HEK293 (cell line): ENCODE measurements around the gene TPSD1.
"Not testable (repeated sequence)": the region's sequence is repeated elsewhere in the genome, so short reads cannot be mapped to it uniquely, and the experiment has no call there.

Source experiments
- CTCF ChIA-PET: fragments of 350-600 bp; formaldehyde crosslinking; extraction: SDS; loops from one replicate; lab custom pipeline; 2021; ENCODE audit warnings: antibody characterized with exemption; lab: Yijun Ruan, JAX
- POLR2A ChIA-PET: fragments of 300-600 bp; formaldehyde crosslinking; extraction: SDS; loops from one replicate; lab custom pipeline; 2020; ENCODE audit warnings: antibody characterized with exemption, inconsistent platforms; lab: Yijun Ruan, JAX
- H3K27ac ChIP-seq: fragments of 200-500 bp; sonication (Bioruptor generic); 2 replicates; pipeline ENCODE4 v1.5.1; 2014; ENCODE audit warnings: low read depth, low read length, control low read depth, inconsistent platforms; ENCODE audit errors: extremely low read depth
- H3K36me3 ChIP-seq, 2 experiments: fragments of 200-500 bp in 1 of 2; sonication (Bioruptor generic) in 1 of 2; 1 replicate in 1 of 2; 2 replicates in 1 of 2; pipeline ENCODE4 v1.5.1; 2014 to 2017; ENCODE audit warnings: inconsistent platforms in 2 of 2, low read length in 2 of 2; ENCODE audit not compliant: control insufficient read depth in 2 of 2, insufficient read depth in 1 of 2
- H3K4me1 ChIP-seq: fragments of 200-500 bp; sonication (Bioruptor generic); 2 replicates; pipeline ENCODE4 v1.5.1; 2014; ENCODE audit warnings: mild to moderate bottlenecking, low read length, inconsistent platforms; ENCODE audit not compliant: control insufficient read depth, insufficient read depth
- H3K4me3 ChIP-seq: 2 replicates; pipeline ENCODE4 v1.5.1; 2011; ENCODE audit warnings: low read depth, mild to moderate bottlenecking, control low read depth, low read length, moderate library complexity
- H3K9me3 ChIP-seq: fragments of 200-500 bp; sonication (Bioruptor generic); 2 replicates; pipeline ENCODE4 v1.5.1; 2014; ENCODE audit warnings: low read depth, low read length, inconsistent platforms; ENCODE audit not compliant: control insufficient read depth, insufficient read depth
- GLIS1 ChIP-seq: fragments of 450-650 bp; formaldehyde crosslinking; IDR thresholded peaks from 2 replicates; pipeline ENCODE4 v1.5.1; 2016; ENCODE audit warnings: missing biosample characterization, missing genetic modification characterization
- KLF1 ChIP-seq: fragments of 450-650 bp; formaldehyde crosslinking; IDR thresholded peaks from 2 replicates; pipeline ENCODE4 v1.5.1; 2016; ENCODE audit warnings: missing biosample characterization, missing genetic modification characterization
- KLF10 ChIP-seq: fragments of 450-650 bp; IDR thresholded peaks from 2 replicates; pipeline ENCODE4 v1.5.1; 2018; ENCODE audit warnings: missing biosample characterization, mild to moderate bottlenecking, missing genetic modification characterization
- KLF16 ChIP-seq: fragments of 450-650 bp; formaldehyde crosslinking; IDR thresholded peaks from 2 replicates; pipeline ENCODE4 v1.5.1; 2017; ENCODE audit warnings: missing biosample characterization, missing genetic modification characterization
- MYNN ChIP-seq: fragments of 450-650 bp; formaldehyde crosslinking; IDR thresholded peaks from 2 replicates; pipeline ENCODE4 v1.5.1; 2016; ENCODE audit warnings: missing biosample characterization, missing genetic modification characterization, borderline replicate concordance
- SALL2 ChIP-seq: fragments of 450-650 bp; formaldehyde crosslinking; IDR thresholded peaks from 2 replicates; pipeline ENCODE4 v1.5.0; 2017; ENCODE audit warnings: missing biosample characterization, mild to moderate bottlenecking, missing genetic modification characterization, borderline replicate concordance
- YY2 ChIP-seq: fragments of 450-650 bp; formaldehyde crosslinking; IDR thresholded peaks from 2 replicates; pipeline ENCODE4 v1.5.1; 2016; ENCODE audit warnings: missing biosample characterization, missing genetic modification characterization
- ZBTB17 ChIP-seq: fragments of 450-650 bp; formaldehyde crosslinking; IDR thresholded peaks from 2 replicates; pipeline ENCODE4 v1.5.1; 2016; ENCODE audit warnings: missing biosample characterization, missing genetic modification characterization
- ZIC2 ChIP-seq: fragments of 450-650 bp; formaldehyde crosslinking; IDR thresholded peaks from 2 replicates; pipeline ENCODE4 v1.5.1; 2016; ENCODE audit warnings: missing biosample characterization, missing genetic modification characterization
- ZNF10 ChIP-seq: fragments of 450-650 bp; formaldehyde crosslinking; IDR thresholded peaks from 2 replicates; pipeline ENCODE4 v1.5.1; 2017; ENCODE audit warnings: missing biosample characterization, missing genetic modification characterization
- ZNF121 ChIP-seq: fragments of 450-650 bp; formaldehyde crosslinking; IDR thresholded peaks from 2 replicates; pipeline ENCODE4 v1.5.1; 2016; ENCODE audit warnings: missing biosample characterization, missing genetic modification characterization
- ZNF214 ChIP-seq: fragments of 450-650 bp; formaldehyde crosslinking; IDR thresholded peaks from 2 replicates; pipeline ENCODE4 v1.5.1; 2017; ENCODE audit warnings: missing biosample characterization, mild to moderate bottlenecking, missing genetic modification characterization, borderline replicate concordance
- ZNF221 ChIP-seq: fragments of 450-650 bp; formaldehyde crosslinking; IDR thresholded peaks from 2 replicates; pipeline ENCODE4 v1.5.1; 2017; ENCODE audit warnings: missing biosample characterization, missing genetic modification characterization, borderline replicate concordance
- ZNF266 ChIP-seq: fragments of 450-650 bp; formaldehyde crosslinking; IDR thresholded peaks from 2 replicates; pipeline ENCODE4 v1.5.1; 2016; ENCODE audit warnings: missing biosample characterization, missing genetic modification characterization, low read depth
- ZNF311 ChIP-seq: fragments of 450-650 bp; formaldehyde crosslinking; IDR thresholded peaks from 2 replicates; pipeline ENCODE4 v1.5.1; 2017; ENCODE audit warnings: missing biosample characterization, missing genetic modification characterization, borderline replicate concordance
- ZNF341 ChIP-seq: fragments of 450-650 bp; formaldehyde crosslinking; IDR thresholded peaks from 2 replicates; pipeline ENCODE4; 2016; ENCODE audit warnings: low read depth, missing biosample characterization, missing genetic modification characterization
- ZNF350 ChIP-seq: fragments of 450-650 bp; formaldehyde crosslinking; IDR thresholded peaks from 2 replicates; pipeline ENCODE4 v1.5.0; 2017; ENCODE audit warnings: missing biosample characterization, mild to moderate bottlenecking, missing genetic modification characterization
- ZNF416 ChIP-seq: fragments of 450-650 bp; formaldehyde crosslinking; IDR thresholded peaks from 2 replicates; pipeline ENCODE4 v1.5.1; 2016; ENCODE audit warnings: missing biosample characterization, missing genetic modification characterization
- ZNF473 ChIP-seq: fragments of 450-650 bp; formaldehyde crosslinking; IDR thresholded peaks from 2 replicates; pipeline ENCODE4 v1.5.1; 2017; ENCODE audit warnings: missing biosample characterization, missing genetic modification characterization
- ZNF501 ChIP-seq: fragments of 450-650 bp; formaldehyde crosslinking; IDR thresholded peaks from 2 replicates; pipeline ENCODE4 v1.5.1; 2016; ENCODE audit warnings: missing biosample characterization, missing genetic modification characterization
- ZNF596 ChIP-seq: fragments of 450-650 bp; IDR thresholded peaks from 2 replicates; pipeline ENCODE4 v1.5.0; 2018; ENCODE audit warnings: missing biosample characterization, mild to moderate bottlenecking, missing genetic modification characterization, moderate library complexity
- ZNF670 ChIP-seq: fragments of 450-650 bp; formaldehyde crosslinking; IDR thresholded peaks from 2 replicates; pipeline ENCODE4 v1.5.1; 2016; ENCODE audit warnings: missing biosample characterization, missing genetic modification characterization, low read depth
- ZSCAN23 ChIP-seq: fragments of 450-650 bp; formaldehyde crosslinking; IDR thresholded peaks from 2 replicates; pipeline ENCODE4 v1.5.1; 2016; ENCODE audit warnings: missing biosample characterization, missing genetic modification characterization
- TF ChIP-seq, protein P1 (sequence below): fragments of 450-650 bp; IDR thresholded peaks from 2 replicates; pipeline ENCODE4 v1.5.1; 2018; ENCODE audit warnings: missing biosample characterization, missing genetic modification characterization
- TF ChIP-seq, protein P2 (sequence below): fragments of 450-650 bp; formaldehyde crosslinking; IDR thresholded peaks from 2 replicates; pipeline ENCODE4 v1.5.1; 2016; ENCODE audit warnings: missing biosample characterization, missing genetic modification characterization
- TF ChIP-seq, protein P3 (sequence below): fragments of 450-650 bp; formaldehyde crosslinking; IDR thresholded peaks from 2 replicates; pipeline ENCODE4 v1.5.1; 2016; ENCODE audit warnings: missing biosample characterization, missing genetic modification characterization
- TF ChIP-seq, protein P4 (sequence below): fragments of 450-650 bp; formaldehyde crosslinking; IDR thresholded peaks from 2 replicates; pipeline ENCODE4 v1.5.1; 2017; ENCODE audit warnings: missing biosample characterization, missing genetic modification characterization

TPSD1 gene

DNA sequence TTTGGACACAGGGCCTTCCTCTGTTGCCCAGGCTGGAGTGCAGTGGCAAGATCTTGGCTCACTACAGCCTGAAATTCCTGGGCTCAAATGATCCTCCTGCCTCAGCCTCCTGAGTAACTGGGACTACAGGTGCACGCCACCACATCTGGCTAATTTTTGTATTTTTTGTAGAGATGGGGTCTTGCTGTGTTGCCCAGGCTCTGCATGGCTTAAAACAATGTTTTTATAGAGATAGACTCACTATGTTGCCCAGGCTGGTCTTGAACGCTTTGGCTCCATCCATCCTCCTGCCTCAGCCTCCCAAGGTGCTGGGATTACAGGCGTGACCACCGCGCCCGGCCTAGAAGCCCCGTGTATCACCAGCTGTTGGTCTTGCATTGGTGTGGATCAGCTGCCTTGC lies 13.5 kb downstream of the TPSD1 start:
- H3K27ac ChIP-seq, POLR2A ChIA-PET, H3K36me3 ChIP-seq, H3K9me3 ChIP-seq, H3K4me3 ChIP-seq, CTCF ChIA-PET: not testable (repeated sequence)
- TF ChIP-seq ZNF121 (tag by site-specific recombination) = peak; percentile 97
- peaks cover 12% of the 10 kb centered on the region for H3K4me1 ChIP-seq

DNA sequence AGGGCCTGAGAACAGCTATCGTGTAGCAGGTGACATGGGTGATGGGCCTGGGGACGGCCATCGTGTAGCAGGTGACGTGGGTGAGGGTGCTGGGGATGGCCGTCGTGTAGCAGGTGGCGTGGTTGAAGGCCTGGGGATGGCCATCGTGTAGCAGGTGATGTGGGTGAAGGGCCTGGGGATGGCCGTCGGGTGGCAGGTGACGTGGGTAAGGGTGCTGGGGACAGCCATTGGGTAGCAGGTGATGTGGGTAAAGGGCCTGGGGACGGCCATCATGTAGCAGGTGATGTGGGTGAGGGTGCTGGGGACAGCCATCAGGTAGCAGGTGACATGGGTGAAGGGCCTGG lies 15.5 kb downstream of the TPSD1 start:
- no peaks in the 10 kb centered on the region for H3K36me3 ChIP-seq
- no peak for TF ChIP-seq ZNF341
- TF ChIP-seq ZNF311 = no peak
- TF ChIP-seq ZNF596 (tag by site-specific recombination) = no peak
- TF ChIP-seq ZNF501 (tag by site-specific recombination) = no peak
- peak; percentile 49 for TF ChIP-seq YY2 (tag by site-specific recombination)
- peak; percentile 100 for TF ChIP-seq ZNF10 (tag by site-specific recombination)
- TF ChIP-seq ZNF670 = no peak
- TF ChIP-seq, protein P1, sequence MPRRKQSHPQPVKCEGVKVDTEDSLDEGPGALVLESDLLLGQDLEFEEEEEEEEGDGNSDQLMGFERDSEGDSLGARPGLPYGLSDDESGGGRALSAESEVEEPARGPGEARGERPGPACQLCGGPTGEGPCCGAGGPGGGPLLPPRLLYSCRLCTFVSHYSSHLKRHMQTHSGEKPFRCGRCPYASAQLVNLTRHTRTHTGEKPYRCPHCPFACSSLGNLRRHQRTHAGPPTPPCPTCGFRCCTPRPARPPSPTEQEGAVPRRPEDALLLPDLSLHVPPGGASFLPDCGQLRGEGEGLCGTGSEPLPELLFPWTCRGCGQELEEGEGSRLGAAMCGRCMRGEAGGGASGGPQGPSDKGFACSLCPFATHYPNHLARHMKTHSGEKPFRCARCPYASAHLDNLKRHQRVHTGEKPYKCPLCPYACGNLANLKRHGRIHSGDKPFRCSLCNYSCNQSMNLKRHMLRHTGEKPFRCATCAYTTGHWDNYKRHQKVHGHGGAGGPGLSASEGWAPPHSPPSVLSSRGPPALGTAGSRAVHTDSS (tag by site-specific recombination) = no peak
- no peak for TF ChIP-seq ZNF266 (tag by site-specific recombination)
- TF ChIP-seq, all 188 proteins: peak for 2
- peaks cover 12% of the 10 kb centered on the region for H3K4me1 ChIP-seq
- no peaks in the 10 kb centered on the region for H3K9me3 ChIP-seq
- no peak overlapping the region; the same call in 1 of the 2 replicates for H3K27ac ChIP-seq
- H3K4me3 ChIP-seq = no peak overlapping the region
- ChIA-PET CTCF (interaction anchor here (0.7 kb wide), 1 partner anchor 1550 kb away, joined by 3 read pairs; no protein-coding TSS in a partner anchor), POLR2A (no interaction called here)

DNA sequence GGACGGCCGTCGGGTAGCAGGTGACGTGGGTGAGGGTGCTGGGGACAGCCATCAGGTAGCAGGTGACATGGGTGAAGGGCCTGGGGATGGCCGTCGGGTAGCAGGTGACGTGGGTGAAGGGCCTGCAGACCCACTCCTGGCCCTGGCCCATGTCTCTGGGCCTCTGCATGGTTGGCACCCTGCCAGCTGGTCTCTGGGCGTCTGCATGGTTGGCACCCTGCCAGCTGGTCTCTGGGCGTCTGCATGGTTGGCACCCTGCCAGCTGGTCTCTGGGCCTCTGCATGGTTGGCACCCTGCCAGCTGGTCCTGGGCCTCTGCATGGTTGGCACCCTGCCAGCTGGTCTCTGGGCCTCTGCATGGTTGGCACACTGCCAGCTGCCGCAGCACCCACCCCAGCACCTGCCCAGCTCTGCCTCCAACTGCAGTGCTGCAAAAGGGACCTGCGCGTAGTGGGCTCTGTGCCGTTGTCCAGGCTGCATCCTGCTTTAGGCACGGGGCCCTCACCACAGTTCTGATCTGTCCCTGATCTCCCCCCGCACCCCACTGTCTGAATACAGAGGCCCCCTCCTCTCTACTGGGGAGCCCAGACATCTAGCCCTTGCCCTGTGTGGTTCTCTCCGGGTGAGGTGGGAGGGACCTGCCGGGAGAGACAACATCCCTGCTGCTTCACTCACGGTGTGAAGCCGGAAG lies 16.0 kb downstream of the TPSD1 start:
- H3K4me3 ChIP-seq, H3K36me3 ChIP-seq, H3K9me3 ChIP-seq, POLR2A ChIA-PET: not testable (repeated sequence)
- CTCF ChIA-PET = interaction anchor here (0.7 kb wide), 1 partner anchor 1550 kb away, joined by 3 read pairs; no protein-coding TSS in a partner anchor
- H3K27ac ChIP-seq = peak overlapping the region; percentile 58; the same call in 1 of the 2 replicates
- peaks cover 12% of the 10 kb centered on the region for H3K4me1 ChIP-seq
- TF ChIP-seq, protein P2, sequence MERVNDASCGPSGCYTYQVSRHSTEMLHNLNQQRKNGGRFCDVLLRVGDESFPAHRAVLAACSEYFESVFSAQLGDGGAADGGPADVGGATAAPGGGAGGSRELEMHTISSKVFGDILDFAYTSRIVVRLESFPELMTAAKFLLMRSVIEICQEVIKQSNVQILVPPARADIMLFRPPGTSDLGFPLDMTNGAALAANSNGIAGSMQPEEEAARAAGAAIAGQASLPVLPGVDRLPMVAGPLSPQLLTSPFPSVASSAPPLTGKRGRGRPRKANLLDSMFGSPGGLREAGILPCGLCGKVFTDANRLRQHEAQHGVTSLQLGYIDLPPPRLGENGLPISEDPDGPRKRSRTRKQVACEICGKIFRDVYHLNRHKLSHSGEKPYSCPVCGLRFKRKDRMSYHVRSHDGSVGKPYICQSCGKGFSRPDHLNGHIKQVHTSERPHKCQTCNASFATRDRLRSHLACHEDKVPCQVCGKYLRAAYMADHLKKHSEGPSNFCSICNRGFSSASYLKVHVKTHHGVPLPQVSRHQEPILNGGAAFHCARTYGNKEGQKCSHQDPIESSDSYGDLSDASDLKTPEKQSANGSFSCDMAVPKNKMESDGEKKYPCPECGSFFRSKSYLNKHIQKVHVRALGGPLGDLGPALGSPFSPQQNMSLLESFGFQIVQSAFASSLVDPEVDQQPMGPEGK (tag by site-specific recombination) = peak; percentile 95
- TF ChIP-seq KLF16 (tag by site-specific recombination) (peak; percentile 73; the same call in 1 of the 2 replicates), KLF1 (tag by site-specific recombination) (peak; percentile 51), ZNF221 (tag by site-specific recombination) (peak; percentile 99; the same call in 1 of the 2 replicates), ZNF214 (tag by site-specific recombination) (peak; percentile 97; the same call in 1 of the 2 replicates), ZNF416 (tag by site-specific recombination) (peak; percentile 29; the same call in 1 of the 2 replicates), ZBTB17 (peak; percentile 54), MYNN (tag by site-specific recombination) (0 out of 2 replicates have a peak, but pooled peaks have one; percentile 54), ZIC2 (tag by site-specific recombination) (peak; percentile 98), ZNF350 (tag by site-specific recombination) (peak; percentile 99), ZSCAN23 (tag by site-specific recombination) (peak; percentile 83), KLF10 (tag by site-specific recombination) (peak; percentile 98), GLIS1 (peak; percentile 81), SALL2 (tag by site-specific recombination) (peak; percentile 99), ZNF473 (tag by site-specific recombination) (peak; percentile 100)
- TF ChIP-seq, protein P3, sequence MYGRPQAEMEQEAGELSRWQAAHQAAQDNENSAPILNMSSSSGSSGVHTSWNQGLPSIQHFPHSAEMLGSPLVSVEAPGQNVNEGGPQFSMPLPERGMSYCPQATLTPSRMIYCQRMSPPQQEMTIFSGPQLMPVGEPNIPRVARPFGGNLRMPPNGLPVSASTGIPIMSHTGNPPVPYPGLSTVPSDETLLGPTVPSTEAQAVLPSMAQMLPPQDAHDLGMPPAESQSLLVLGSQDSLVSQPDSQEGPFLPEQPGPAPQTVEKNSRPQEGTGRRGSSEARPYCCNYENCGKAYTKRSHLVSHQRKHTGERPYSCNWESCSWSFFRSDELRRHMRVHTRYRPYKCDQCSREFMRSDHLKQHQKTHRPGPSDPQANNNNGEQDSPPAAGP (tag by site-specific recombination) = peak; percentile 78
- TF ChIP-seq, protein P4, sequence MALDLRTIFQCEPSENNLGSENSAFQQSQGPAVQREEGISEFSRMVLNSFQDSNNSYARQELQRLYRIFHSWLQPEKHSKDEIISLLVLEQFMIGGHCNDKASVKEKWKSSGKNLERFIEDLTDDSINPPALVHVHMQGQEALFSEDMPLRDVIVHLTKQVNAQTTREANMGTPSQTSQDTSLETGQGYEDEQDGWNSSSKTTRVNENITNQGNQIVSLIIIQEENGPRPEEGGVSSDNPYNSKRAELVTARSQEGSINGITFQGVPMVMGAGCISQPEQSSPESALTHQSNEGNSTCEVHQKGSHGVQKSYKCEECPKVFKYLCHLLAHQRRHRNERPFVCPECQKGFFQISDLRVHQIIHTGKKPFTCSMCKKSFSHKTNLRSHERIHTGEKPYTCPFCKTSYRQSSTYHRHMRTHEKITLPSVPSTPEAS = peak; percentile 71
